HG02610 (cell line): ENCODE data around the gene PHF12.

Source experiments
- ATAC-seq: cut with Tn5 transposase; IDR thresholded peaks from one replicate; pipeline ENCODE4 v1.9.1; 2021; ENCODE audit warnings: mild to moderate bottlenecking, moderate library complexity; ENCODE audit not compliant: unreplicated experiment

PHF12 gene

GRCh38 chr17:28955408-28955807 lies 4.1 kb upstream of the PHF12 start:
- no peak for ATAC-seq

- no peak for ATAC-seq
Measured at GRCh38 chr17:28954886-28955285, 3.6 kb upstream of the PHF12 start.

- no peak for ATAC-seq
Measured at GRCh38 chr17:28953444-28954118, 2.3 kb upstream of the PHF12 start.

GRCh38 chr17:28951991-28952975 lies 965 bp upstream of the PHF12 start:
- peak; percentile 62 for ATAC-seq

- ATAC-seq = no peak
Measured at GRCh38 chr17:28950752-28951427, 428 bp downstream of the PHF12 start.

GRCh38 chr17:28950017-28950751 lies 1.1 kb downstream of the PHF12 start:
- ATAC-seq = no peak

GRCh38 chr17:28949185-28950016 lies 1.9 kb downstream of the PHF12 start:
- no peak for ATAC-seq

GRCh38 chr17:28948873-28949184 lies 2.5 kb downstream of the PHF12 start:
- ATAC-seq = no peak

GRCh38 chr17:28948342-28948741 lies 3.0 kb downstream of the PHF12 start:
- no peak for ATAC-seq

- no peak for ATAC-seq
Measured at GRCh38 chr17:28947639-28948038, 3.7 kb downstream of the PHF12 start.

GRCh38 chr17:28946239-28946638 lies 5.1 kb downstream of the PHF12 start:
- ATAC-seq = no peak

GRCh38 chr17:28944862-28945741 lies 6.2 kb downstream of the PHF12 start:
- no peak for ATAC-seq

GRCh38 chr17:28944343-28944742 lies 7.0 kb downstream of the PHF12 start:
- ATAC-seq = no peak

GRCh38 chr17:28942925-28943324 lies 8.4 kb downstream of the PHF12 start:
- ATAC-seq = no peak

- ATAC-seq = no peak
Measured at GRCh38 chr17:28941251-28941650, 10.1 kb downstream of the PHF12 start.

GRCh38 chr17:28940675-28941074 lies 10.6 kb downstream of the PHF12 start:
- no peak for ATAC-seq

- no peak for ATAC-seq
Measured at GRCh38 chr17:28940142-28940541, 11.2 kb downstream of the PHF12 start.

- no peak for ATAC-seq
Measured at GRCh38 chr17:28938552-28938951, 12.8 kb downstream of the PHF12 start.
